Brain microvascular endothelial cell (primary cell): ENCODE data around the gene PARVB.

Experiments used
- DNase-seq: peaks from one replicate; pipeline ENCODE4 v3.0.0-alpha.2; 2020
- H3K27ac ChIP-seq: fragments of 250-450 bp; sonication (Bioruptor Pico); 2 replicates; pipeline ENCODE4 v1.5.1; 2020; ENCODE audit warnings: mild to moderate bottlenecking, moderate library complexity
- H3K27me3 ChIP-seq: fragments of 250-450 bp; sonication (Bioruptor Pico); replicated peaks from 2 replicates; pipeline ENCODE4 v1.5.1; 2020; ENCODE audit warnings: mild to moderate bottlenecking
- H3K36me3 ChIP-seq: fragments of 250-450 bp; sonication (Bioruptor Pico); replicated peaks from 2 replicates; pipeline ENCODE4 v1.5.1; 2020; ENCODE audit warnings: mild to moderate bottlenecking
- H3K4me3 ChIP-seq: 2 replicates; pipeline ENCODE4 v1.5.1; 2011; ENCODE audit warnings: low read depth, mild to moderate bottlenecking, control low read depth, low read length, moderate library complexity
- in situ Hi-C: cut with HindIII; loops from 2 replicates; pipeline ENCODE4 v1.10.0; 2017; ENCODE audit warnings: low sequenced_read_pairs, low pct_ligation_motif_present
- TF ChIP-seq, protein P1 (sequence below): IDR thresholded peaks from 2 replicates; pipeline ENCODE4 v1.5.1; 2011; ENCODE audit warnings: low read depth, mild to moderate bottlenecking, moderate library complexity, low read length, control low read depth, inconsistent platforms; ENCODE audit errors: missing control alignments

The PARVB gene

DNA sequence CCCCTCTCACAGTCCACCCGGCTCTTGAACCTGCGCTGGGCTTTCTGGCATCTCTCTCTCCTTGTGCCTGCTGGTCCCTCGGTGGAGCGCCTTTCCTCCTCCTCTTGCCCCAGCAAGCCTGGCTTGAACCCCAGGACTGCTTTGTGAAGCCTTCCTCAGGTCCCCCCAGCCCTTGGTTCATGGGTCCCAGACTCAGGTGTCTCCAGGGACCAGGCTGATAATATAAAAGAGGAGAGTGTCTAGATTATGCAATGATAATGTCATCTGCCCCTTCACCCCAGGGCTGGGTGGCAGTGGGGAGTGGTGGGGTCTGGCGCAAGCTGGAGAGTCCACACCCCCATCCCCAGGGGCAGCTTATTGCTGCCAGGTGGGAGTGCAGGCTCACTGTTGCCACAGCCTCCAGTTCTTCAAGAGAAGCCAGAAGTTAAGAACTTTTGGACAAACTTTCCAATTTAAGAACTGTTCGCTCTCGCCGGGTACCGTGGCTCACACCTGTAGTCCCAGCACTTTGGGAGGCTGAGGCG is 120.0 kb downstream of the PARVB start:
- Histone ChIP-seq H3K4me3 (no peak overlapping the region), H3K27ac (no peak overlapping the region), H3K36me3 (no peaks in the 10 kb centered on the region), H3K27me3 (no peaks in the 10 kb centered on the region)
- TF ChIP-seq, protein P1, sequence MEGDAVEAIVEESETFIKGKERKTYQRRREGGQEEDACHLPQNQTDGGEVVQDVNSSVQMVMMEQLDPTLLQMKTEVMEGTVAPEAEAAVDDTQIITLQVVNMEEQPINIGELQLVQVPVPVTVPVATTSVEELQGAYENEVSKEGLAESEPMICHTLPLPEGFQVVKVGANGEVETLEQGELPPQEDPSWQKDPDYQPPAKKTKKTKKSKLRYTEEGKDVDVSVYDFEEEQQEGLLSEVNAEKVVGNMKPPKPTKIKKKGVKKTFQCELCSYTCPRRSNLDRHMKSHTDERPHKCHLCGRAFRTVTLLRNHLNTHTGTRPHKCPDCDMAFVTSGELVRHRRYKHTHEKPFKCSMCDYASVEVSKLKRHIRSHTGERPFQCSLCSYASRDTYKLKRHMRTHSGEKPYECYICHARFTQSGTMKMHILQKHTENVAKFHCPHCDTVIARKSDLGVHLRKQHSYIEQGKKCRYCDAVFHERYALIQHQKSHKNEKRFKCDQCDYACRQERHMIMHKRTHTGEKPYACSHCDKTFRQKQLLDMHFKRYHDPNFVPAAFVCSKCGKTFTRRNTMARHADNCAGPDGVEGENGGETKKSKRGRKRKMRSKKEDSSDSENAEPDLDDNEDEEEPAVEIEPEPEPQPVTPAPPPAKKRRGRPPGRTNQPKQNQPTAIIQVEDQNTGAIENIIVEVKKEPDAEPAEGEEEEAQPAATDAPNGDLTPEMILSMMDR, result no peak
- no peak for DNase-seq
- in situ Hi-C loops, result no loop called here

DNA sequence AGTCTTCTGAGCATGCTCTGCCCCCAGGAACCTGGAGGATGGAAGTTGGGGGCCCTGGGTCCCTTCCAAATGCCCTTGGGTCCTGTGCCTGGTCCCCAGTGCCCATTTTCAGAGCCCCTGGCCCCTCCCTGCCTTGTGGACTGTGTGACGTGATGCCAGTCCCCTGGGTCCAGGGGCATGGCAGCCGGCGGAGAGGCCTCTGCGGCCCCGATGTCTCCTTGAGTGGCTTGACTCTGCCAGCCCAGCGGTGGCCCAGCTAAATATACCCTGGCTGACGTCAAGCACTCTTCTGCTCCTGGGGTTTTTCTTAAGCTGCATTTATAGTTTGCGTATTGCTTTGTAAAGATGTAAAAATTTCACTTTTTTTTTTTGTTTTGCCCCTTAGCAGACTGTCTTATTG is 121.4 kb downstream of the PARVB start:
- in situ Hi-C loops, result no loop called here
- DNase-seq, result no peak
- H3K27me3 ChIP-seq, result no peaks in the 10 kb centered on the region
- TF ChIP-seq, protein P1, result no peak
- no peak overlapping the region for H3K4me3 ChIP-seq
- no peak overlapping the region for H3K27ac ChIP-seq
- H3K36me3 ChIP-seq, result no peaks in the 10 kb centered on the region

DNA sequence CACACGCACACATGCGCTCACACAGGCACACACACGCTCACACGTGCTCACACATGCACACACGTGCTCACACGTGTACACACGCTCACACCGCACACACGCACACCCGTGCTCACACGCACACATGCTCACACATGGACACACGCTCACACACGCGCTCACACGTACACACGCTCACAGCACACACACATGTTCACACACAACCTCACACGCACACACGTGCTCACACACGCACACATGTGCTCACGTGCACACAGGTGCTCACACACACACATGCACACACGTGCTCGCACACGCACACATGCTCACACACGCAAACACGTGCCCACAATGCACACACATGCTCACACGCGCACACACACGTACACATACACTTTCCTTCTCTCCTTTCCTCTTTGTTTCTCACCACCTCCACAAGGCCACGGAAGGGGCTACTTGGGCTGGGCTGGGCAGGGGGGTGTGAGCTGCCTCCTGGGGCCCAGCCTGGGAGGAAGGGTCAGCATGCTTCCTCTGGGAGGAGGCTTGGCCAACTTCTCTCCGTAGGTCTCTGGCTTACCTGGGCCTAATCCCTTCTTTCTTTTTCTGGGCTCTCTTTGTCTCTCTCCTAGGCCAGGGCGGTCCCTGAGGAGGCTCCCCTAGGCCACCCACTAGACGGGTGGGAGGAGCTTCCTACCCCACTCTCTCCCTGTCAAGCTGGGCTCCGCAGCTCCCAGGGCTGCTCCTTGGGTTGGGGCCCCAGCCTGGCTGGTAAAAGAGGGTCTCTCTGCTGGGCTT is 122.2 kb downstream of the PARVB start:
- in situ Hi-C loops, result no loop called here
- Histone ChIP-seq H3K4me3 (no peak overlapping the region), H3K36me3 (no peaks in the 10 kb centered on the region), H3K27me3 (no peaks in the 10 kb centered on the region), H3K27ac (no peak overlapping the region)
- TF ChIP-seq, protein P1, result no peak
- no peak for DNase-seq

DNA sequence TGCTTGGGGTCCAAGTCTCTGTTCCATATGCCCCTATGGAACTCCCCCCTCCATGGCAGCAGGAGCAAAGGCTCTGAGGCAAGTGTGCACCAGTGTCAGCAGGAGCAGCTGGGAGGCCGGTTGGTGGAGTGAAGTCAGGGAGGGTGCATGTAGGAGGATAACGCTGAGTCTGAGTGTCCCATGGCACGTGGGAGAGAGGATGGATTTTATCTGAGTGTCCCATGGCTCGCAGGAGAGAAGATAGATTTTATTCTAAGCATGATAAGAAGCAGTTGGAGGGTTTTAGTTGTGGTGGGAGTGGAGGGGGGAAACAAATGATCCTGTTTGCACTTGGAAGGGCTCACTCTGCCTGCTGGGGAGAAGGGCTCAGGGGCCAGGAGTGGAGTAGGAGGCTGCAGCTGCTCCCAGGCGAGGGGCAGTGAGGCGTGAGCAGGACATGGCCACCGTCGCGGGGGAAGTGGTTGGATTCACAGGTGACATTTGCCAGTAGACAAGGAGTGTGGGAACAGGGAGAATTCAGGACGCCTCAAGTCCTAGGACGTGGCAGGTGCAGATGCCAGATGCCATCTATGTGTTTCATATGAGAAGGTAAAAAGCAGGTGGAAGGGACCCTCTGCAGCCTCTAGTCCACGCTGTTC is 123.0 kb downstream of the PARVB start:
- H3K27ac ChIP-seq, result no peak overlapping the region
- no peak overlapping the region for H3K4me3 ChIP-seq
- no peaks in the 10 kb centered on the region for H3K27me3 ChIP-seq
- no peaks in the 10 kb centered on the region for H3K36me3 ChIP-seq
- in situ Hi-C loops, result no loop called here
- no peak for DNase-seq
- TF ChIP-seq, protein P1, result no peak

DNA sequence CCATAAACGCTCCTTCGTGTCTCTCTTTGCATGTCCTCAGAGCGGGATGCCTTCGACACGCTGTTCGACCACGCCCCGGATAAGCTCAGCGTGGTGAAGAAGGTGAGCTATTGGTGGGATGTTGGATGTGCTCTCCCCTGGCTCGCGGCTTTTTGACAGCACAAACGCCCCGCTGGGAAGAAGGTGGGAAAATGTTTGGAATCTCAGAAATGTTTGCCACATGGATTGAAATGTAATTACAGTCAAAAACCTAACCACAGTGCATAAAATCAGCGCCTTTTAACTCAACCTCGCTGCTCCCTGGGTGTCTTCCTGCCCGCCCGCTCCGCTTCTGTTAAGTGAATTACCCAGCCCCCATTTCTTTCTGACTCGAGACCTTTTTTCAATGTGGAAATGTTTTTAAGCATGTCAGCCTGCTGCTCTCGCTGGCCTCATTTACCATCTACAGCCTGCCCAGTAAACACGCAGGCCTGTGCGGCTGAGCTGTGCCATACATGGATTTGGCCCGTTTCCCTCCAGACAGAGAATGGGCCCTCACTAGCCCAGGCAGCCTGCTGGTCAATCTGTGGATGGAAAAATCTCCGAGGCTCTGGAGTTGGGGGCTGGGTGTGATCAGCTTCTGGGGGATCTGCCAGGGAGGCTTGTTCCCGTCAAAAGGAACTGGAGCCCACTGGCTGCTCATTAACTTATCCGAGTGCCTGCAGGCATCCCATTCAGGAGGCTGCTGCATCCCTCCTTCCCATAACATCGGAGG is 123.9 kb downstream of the PARVB start:
- no peaks in the 10 kb centered on the region for H3K36me3 ChIP-seq
- in situ Hi-C loops, result no loop called here
- H3K4me3 ChIP-seq, result no peak overlapping the region
- H3K27me3 ChIP-seq, result no peaks in the 10 kb centered on the region
- DNase-seq, result peak; percentile 18
- H3K27ac ChIP-seq, result no peak overlapping the region
- TF ChIP-seq, protein P1, result no peak
